ENCODE measurements around the gene COL21A1.

COL21A1 gene

DNA sequence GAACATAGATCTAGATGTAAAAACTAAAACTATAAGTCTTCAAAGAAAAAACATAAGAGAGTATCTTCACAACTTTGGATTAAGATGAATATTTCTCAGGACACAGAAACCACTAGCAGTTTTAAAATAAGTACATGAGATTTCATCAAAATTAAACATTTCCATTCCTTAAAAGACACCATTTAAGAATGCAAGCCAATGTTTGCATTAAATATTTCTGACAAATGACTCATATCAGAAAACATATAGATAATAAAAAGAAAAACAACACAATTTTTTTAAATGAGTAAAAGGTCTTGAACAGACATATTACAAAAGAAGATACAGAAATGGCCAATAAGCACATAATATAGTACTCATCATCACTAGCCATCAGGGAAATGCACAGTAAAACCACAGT is 59.7 kb downstream of the COL21A1 start:
- DNase-seq (ENCODE audit: low read depth), result no peak

DNA sequence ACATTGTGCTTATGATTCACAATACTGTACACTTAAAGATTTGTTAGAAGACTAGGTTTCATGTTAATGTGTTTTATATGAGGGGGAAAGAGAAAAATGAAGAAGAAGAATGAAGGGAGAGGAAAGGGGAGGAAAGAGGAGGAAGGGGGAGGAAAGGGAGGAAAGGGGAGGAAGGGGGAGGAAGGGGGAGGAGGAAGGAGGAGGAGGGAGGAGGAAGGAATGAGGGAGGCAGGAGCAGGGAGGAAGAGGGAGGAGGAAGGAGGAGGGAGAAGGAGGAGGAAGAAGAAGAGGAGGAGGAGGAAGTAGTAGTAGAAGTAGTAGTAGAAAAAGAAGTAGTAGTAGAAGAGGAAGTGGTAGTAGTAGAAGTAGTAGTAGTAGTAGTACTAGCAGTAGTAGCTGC is 70.6 kb downstream of the COL21A1 start:
- no peak for DNase-seq (ENCODE audit: low read depth)

DNA sequence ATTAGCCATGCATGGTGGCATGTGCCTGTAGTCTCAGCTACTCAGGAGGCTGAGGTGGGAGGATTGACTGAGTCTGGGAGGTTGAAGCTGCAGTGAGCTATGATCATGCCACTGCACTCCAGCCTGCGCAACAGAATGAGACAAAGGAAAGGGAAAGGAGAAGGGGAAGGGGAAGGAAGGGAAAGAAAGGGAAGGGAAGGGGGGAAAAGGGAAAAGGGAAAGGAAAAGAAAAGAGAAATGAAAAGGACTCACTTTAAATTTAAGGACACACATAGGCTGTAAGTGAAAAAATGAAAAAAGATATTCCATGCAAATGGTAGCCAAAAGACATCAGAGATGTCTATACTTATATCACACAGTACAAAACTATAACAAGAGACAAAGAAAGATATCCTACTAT is 74.2 kb downstream of the COL21A1 start:
- no peak for DNase-seq (ENCODE audit: low read depth)

DNA sequence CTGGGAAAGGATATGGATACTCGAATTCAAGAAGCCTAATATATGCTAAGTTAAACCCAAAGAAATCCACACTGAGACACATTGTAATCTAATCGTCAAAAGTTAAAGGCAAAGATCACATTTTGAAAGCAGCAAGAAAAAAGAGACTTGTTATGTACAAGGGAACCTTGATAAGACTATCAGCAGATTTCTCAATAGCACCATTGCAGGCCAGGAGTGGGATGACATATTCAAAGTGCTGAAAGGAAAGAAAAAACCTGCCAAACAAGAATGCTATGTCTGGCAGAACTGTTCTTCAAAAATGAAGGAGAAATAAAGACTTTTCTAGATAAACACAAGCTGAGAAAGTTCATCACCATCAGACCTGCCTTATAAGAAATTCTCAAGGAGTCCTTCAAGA is 75.2 kb downstream of the COL21A1 start:
- no peak for DNase-seq (ENCODE audit: low read depth)

DNA sequence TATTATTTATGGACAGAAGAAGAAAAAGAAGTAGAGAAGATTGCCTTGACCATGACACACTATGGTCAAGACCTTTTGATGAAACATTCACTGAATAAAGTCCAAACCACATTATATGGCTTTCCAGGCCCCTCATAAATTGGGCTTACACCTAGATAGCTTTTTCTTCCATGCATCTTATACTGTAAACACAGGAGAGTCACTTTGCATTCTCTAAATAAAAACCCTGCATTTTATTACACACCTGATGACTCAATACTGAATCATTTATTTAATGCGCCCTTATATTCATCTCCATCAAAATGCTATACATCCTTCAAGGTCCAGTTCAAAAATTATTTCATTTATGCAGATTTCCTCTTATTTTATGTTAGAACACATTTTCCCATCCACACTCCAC is 78.0 kb downstream of the COL21A1 start:
- no peak for DNase-seq (ENCODE audit: low read depth)

DNA sequence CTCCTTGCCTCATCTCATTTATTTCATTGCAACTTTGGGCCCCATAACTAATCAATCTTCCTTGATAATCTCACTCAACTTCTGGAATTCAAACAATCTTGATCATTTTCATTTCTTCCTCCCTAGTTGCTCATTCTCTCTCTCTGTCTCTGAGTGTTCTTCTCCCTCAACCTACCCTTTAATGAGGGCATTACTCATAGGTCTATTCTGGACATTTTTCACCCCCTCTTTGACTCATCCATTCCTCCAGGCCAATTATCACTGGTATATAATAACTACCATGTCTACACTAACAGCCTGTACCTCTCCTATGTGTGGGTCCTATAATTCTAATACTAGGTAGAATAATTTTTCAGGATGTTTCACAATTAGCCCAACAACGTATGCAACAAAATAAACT is 78.8 kb downstream of the COL21A1 start:
- no peak for DNase-seq (ENCODE audit: low read depth)

DNA sequence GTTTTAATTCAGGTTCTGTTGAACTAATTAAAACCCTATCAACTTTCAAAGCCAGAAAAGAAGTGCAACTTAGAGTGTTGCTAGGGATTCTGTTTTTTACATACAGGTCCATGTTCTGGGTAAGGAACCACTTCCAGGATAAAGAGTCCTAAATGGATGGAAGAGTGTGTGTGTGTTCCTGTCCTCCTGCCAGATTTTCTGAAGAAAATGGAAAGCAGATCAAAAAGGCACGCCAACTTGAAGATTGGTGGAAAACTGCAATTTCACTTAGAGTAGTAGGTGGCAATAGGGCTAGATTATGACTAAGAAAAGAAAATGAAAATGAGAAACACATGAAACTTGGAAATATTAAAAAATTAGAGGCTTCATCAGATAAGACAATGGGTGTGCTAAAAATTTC is 85.3 kb downstream of the COL21A1 start:
- DNase-seq (ENCODE audit: low read depth), result no peak

DNA sequence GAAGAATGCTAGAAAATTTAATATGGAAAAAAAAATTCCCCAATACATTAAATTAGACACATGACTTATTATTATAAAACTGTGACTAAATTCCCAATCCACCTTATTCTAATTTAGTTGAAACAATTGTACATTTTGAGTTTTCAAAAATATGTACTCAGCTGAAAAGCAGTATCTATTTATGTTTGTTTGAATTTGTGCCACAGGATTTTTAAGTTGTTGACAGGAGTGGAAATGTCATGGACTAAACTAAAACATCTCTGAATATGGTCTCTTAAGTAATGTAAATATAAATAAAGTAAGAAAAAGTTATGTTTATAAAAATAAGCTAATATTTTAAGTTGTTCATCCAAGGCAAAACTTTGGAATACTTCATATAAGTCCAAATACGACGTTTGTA is 86.9 kb downstream of the COL21A1 start:
- no peak for DNase-seq (ENCODE audit: low read depth)

DNA sequence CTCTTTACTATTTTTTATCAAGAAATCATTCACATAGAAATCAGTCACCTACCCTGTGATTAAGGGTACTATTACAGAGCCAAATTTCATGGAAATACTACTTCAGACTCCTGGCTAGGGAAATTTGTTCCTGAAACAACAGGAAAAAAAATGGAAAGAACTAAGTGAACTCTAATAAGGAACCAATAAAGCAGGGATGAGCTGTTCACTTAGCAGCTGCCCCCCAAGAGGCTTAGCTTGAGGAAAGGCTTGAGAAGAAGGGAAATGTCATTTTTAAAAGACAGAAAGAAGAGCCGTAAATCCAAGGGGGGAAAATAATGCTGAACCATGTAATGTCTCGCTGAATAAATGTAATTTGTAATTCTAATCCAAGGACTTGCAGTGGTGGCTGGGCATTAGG is 88.8 kb downstream of the COL21A1 start:
- DNase-seq (ENCODE audit: low read depth), result no peak

DNA sequence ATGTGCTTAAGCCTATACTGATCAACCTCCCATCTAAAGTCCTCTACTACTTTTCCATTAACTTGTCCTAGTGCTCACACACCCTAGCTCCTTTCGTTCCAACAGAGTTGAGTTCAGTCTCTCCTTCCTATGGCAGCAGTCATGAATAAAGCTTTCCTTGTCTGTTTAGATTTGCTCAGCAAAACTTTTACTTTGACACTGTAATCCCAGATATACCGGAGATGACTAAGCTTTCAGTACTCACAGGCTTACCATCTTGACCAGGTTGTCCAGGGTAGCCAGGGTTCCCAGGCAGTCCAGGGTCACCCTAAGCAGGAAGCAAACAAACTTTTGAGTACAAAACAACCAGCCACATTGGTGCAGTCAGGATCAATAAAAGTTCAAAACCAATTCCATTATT is 90.7 kb downstream of the COL21A1 start:
- no peak for DNase-seq (ENCODE audit: low read depth)

DNA sequence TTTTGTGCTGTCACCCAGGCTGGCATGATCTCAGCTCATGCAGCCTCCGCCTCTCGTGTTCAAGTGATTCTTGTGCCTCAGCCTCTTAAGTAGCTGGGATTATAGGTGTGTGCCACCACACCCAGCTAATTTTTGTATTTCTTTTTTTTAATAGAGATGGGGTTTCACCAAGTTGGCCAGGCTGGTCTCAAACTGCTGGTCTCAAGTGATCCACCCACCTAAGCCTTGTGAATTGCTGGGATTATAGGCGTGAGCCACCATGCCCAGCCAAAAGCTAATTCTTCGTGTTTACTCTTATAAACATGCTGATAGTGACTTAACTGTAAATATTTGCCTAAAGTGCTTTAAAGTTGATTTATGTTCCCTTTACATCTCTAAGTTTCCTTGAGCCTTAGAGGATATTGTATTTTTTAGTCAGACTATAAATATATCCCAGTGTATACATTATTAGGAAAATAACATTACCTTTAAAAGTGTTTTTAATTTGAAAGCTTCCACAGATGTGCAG is 91.7 kb downstream of the COL21A1 start:
- no peak for DNase-seq (ENCODE audit: low read depth)

DNA sequence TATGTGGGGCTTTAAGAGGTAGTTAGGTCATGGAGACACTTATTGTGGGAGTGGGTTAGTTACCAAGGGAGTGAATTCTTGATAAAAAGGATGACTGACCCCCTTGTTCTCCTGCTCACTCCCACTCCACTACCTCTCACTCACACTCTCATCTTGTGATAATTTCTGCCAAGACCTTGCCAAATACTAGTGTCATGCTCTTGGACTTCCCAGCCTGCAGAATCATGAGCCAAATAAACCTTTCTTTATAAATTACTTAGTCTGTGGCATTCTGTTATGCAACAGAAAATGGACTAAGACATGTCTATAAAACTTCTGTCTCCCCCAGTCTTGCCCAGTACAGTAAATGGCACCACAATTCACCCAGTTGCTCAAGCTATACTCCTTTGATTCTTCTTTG is 93.3 kb downstream of the COL21A1 start:
- DNase-seq (ENCODE audit: low read depth), result no peak

DNA sequence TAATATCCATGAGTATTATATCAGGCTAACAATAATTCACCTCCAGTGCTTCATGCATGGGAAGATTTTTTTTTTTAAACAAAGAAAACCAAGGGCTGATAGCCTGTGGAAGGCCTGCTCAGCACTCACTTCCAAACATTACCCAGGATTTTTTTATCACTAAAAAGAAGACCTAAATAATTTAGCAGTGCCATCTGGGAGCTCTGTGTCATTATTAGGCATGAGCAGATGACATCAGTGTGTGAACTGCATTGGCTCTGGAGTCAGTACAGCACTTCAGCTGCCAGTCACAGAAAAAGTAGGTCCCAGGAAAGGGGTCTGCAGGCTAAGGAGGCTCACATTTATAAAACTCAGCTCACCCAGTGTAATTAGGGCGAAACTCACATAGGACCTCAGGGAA is 94.8 kb downstream of the COL21A1 start:
- no peak for DNase-seq (ENCODE audit: low read depth)

DNA sequence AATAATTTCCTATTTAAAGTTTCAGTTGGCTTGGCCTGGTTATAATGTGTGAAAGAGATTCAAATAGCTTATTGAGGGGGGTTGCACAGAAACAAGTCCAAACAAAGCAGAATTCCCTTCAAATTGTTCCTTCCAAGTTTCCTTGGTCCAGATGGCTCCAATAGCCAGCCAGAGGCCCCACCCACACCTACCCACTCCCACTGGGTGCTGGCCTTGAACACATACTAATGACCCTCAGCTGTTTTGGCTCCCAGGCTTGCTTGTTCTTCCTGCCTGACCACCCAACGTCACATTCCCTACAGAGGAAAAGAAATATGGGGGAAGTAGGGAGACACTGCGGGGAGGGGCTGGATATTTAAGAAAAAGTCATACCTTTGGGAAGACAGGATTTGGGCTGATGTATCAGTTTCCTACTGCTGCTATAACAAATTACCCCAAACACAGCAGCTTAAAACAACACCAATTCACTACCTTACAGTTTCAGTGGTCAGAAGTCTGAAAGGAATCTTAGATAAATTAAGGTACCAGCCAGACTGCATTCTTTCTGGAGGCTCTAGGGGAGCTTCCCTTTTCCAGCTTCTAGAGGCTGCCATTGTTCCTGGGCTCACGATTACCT is 95.7 kb downstream of the COL21A1 start:
- no peak for DNase-seq (ENCODE audit: low read depth)

DNA sequence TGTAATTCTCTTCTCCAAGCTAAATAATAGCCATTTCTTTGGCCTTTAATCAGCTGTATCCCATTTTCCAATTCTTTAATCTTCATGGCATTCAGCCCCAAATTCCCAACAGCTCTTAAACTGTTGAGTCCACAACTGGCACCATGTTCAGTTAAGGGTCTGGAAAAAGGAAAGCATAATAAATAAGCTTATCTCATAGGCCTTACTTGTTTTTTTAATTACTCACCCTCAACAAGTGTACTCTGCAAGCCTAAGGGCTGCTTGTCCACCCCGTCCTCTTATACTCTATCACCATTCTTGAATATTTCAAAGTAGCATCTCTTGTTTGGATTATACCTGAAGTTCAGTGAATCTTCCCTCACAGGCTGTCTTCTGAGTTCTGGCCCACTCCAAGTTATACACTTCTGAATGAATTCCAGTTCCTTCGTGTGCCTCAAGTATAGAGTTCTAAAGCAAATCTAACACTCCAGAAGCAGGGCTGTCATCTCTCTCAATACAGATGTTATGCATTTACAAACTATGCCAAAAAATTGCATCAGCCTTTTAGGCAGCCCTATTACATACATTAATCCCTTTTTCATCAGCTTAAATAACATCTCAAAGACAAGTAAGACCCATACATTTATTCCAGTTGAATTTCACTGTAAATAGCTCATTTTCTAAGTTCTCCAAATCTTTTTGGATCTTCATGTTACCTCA is 98.7 kb downstream of the COL21A1 start:
- no peak for DNase-seq (ENCODE audit: low read depth)

DNA sequence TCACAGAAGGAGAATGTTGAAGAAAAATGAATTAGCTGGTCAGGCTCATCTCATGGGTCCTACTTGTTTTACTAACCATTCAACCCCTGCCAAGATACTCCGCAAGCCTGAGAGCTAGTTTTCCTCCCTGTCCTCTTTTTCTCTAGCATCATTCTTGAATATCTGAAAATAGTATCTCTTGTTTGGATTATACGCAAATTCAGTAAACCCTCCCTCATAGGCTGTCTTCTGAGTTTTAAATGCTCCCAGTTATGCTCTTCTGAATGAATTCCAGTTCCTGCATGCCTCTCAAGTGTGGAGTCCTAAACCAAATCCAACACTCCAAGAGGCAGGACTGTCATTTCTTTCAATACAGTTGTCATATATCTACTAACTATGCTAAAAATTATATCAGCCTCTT is 99.6 kb downstream of the COL21A1 start:
- DNase-seq (ENCODE audit: low read depth), result no peak

DNA sequence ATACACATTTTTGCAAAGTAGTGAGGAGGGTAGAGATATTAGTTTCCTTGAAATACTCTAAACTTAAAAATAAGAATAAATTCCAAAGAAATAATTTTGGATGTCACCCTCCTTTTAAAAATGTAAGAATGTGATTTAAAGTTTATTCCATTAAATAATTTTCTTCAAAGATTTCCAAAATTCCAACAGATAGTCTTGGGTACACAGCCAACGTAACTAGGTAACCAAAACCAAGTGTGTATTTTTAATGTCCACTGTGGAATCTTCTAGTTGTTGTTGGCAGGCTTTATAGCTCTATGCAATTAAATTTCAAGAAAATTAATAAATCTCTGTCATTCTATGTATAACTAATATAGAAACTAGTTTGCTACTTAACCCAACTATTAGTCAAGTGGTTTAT is 101.3 kb downstream of the COL21A1 start:
- DNase-seq (ENCODE audit: low read depth), result no peak

DNA sequence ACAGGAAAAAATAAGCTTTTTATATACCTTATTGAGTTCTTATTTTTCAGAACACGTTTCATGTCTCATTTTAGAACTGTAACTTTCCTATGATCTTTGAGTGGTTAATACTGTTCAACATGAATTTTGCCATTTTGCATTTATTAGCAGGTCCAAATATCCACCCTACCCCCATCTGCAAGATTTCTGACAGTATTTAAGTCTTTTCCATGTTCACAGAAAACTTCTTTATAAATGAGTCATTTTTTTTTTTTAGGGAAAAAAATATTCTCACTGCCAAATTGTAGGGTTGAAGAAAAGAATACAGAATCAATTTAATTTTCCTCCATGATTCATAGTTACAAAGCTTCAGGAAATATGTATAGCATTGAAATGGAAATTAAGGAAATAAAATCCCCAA is 101.8 kb downstream of the COL21A1 start:
- DNase-seq (ENCODE audit: low read depth), result no peak

DNA sequence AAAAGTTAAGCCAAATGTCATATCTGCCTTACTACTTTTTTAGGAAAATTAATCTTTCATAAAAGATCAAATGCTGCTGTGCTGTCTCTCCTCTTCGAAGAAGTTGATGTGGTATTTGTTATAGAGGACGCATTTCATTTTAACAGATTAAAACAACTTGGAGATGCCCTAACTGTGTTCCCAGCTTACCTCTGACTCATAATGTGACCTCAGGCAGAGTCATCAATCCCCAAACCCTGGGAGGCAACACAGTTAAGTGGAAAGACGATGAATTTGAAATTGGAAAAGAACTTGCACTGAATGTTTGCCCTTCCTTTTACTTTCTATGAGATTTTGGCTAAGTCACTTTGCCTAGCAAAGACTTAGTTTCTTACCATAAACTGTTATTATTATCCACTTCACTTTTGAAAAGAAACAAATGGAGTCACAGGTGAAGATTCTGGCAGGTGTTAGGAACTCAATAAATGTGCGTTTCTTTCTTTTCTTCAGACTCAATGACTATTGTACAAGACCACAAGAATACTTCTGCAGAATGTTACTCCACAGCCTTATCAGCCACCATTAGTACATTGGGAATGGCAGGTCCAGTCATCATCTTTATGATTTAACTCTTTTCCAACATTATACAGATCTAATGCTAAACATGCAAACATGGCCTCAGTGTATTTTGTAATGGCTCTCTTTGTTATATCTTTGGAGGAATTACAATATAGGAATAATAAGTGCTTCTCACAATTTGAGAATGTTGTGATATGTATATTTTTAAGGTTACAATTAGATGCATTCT is 102.6 kb downstream of the COL21A1 start:
- DNase-seq (ENCODE audit: low read depth), result no peak

DNA sequence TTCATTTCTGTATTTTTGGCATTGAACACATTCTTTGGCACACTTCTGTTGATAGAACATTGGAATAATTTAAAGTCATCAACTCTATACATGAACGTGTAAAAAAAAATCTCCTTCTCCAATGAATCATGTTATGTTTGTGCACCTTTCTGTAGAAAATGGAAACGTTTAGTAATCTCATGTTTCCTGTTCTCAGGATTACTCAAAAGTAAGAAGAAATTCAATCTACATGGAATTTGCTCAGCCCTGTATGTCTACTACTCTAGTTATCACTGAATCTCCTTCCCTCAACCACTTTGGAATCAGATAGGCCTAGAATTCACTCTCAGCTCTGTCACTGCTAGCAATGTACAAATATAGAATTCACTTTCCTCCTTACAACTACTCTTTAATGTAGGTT is 103.6 kb downstream of the COL21A1 start:
- DNase-seq (ENCODE audit: low read depth), result no peak

DNA sequence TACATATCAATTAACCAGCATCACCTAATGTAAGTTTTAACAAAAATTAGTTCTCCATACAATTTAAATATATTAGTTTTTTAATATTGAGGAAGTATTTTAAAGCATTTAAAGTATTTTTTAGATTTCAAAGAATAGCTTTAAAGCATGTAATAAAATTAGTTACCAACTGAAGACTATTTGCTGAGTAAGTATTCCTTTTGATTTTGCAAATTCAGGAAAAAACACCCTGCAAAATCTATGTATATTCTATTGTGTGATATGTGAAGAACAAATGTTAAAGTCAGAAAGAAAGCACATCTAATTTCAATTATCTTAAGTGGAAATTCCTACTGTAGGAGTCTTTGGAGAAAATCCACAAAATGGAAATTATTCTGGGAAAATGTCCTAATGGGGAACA is 107.3 kb downstream of the COL21A1 start:
- DNase-seq (ENCODE audit: low read depth), result no peak

DNA sequence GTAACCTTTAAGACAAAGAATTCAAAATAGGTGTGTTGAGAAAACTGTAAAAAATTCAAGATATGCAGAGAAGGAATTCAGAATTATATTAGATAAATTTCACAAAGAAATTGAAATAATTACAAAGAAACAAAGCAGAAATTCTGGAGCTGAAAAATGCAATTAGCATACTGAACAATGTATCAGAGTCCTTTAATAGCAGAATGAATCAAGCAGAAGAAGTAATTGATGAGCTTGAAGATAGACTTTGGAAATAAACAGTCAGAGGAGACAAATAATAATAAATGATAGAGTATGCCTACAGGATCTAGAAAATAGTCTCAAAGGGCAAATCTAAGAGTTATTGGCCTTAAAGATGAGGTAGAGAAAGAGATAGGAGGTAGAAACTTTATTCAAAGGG is 131.7 kb downstream of the COL21A1 start:
- DNase-seq (ENCODE audit: low read depth), result no peak

DNA sequence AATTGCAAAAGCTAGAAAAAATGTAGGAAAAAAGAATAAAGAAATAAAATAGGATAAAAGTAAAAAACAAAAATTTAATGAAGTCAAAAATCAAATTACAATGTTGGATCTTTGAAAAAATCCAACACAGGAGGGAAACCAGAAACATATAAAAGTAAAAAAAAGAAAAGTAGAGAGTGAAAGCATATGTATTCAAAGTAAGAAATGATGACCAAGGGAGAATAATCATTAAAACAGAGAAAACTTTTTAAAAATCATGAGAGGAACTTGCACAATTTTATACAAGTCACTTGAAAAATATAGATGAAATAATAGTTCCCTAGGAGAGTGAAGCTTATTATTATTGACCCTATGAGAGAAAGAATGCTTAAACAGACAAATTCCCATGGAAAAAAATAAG is 138.2 kb downstream of the COL21A1 start:
- no peak for DNase-seq (ENCODE audit: low read depth)
